DMS153 treated with DMSO at 0.1 percent for 48 hours (cell line): ENCODE measurements around the gene CPAMD8.
"Not testable (repeated sequence)": the region's sequence is repeated elsewhere in the genome, so short reads cannot be mapped to it uniquely, and the experiment has no call there.

Source experiments
- DNase-seq: peaks from one replicate; lab custom pipeline; 2025; ENCODE audit not compliant: unreplicated experiment; lab: John Stamatoyannopoulos, UW

Gene CPAMD8

GRCh38 chr19:17041976-17042375, 15.4 kb upstream of the CPAMD8 start:
- DNase-seq, result no peak

- no peak for DNase-seq
Measured at GRCh38 chr19:17037966-17038500, 11.4 kb upstream of the CPAMD8 start.

- no peak for DNase-seq
Measured at GRCh38 chr19:17037184-17037583, 10.6 kb upstream of the CPAMD8 start.

- no peak for DNase-seq
Measured at GRCh38 chr19:17036640-17037039, 10.0 kb upstream of the CPAMD8 start.

GRCh38 chr19:17035842-17036424, 9.3 kb upstream of the CPAMD8 start:
- DNase-seq, result no peak

GRCh38 chr19:17031741-17032140, 5.1 kb upstream of the CPAMD8 start:
- DNase-seq, result no peak

GRCh38 chr19:17027535-17027975, 945 bp upstream of the CPAMD8 start:
- DNase-seq, result no peak

- DNase-seq, result no peak
Measured at GRCh38 chr19:17025991-17026658, 485 bp downstream of the CPAMD8 start.

GRCh38 chr19:17025361-17025760, 1.2 kb downstream of the CPAMD8 start:
- DNase-seq, result no peak

- DNase-seq, result not testable (repeated sequence)
Measured at GRCh38 chr19:17024941-17025340, 1.7 kb downstream of the CPAMD8 start.

- DNase-seq, result no peak
Measured at GRCh38 chr19:17023805-17024204, 2.8 kb downstream of the CPAMD8 start.

- DNase-seq, result no peak
Measured at GRCh38 chr19:17022738-17023137, 3.9 kb downstream of the CPAMD8 start.

- DNase-seq, result no peak
Measured at GRCh38 chr19:17021793-17022590, 4.6 kb downstream of the CPAMD8 start.

- DNase-seq, result no peak
Measured at GRCh38 chr19:17021328-17021727, 5.3 kb downstream of the CPAMD8 start.

GRCh38 chr19:17020823-17021222, 5.8 kb downstream of the CPAMD8 start:
- DNase-seq, result no peak

- DNase-seq, result no peak
Measured at GRCh38 chr19:17020385-17020784, 6.2 kb downstream of the CPAMD8 start.

GRCh38 chr19:17014212-17014861, 12.3 kb downstream of the CPAMD8 start:
- not testable (repeated sequence) for DNase-seq

GRCh38 chr19:17011485-17011884, 15.1 kb downstream of the CPAMD8 start:
- DNase-seq, result no peak

GRCh38 chr19:17006579-17006978, 20.0 kb downstream of the CPAMD8 start:
- no peak for DNase-seq

GRCh38 chr19:17005000-17005399, 21.6 kb downstream of the CPAMD8 start:
- DNase-seq, result no peak

GRCh38 chr19:17004386-17004785, 22.2 kb downstream of the CPAMD8 start:
- no peak for DNase-seq
